Activated T-cell treated with anti-CD3 and anti-CD28 coated beads, Interleukin-2, amount 50 U/mL, for 4 hours (primary cell): ENCODE data around the gene PAK5. TPM values are rescaled to one million over a fixed set of nuclear protein-coding genes. Genes with fewer than 3 reads are reported as not detected.

Source experiments
- ATAC-seq, 2 donors: fragments of 200-7000 bp; cut with Tn5 transposase; one replicate each; pipeline ENCODE4 v1.10.0; 2021
- DNase-seq: peaks from one replicate; pipeline ENCODE4 v3.0.0-alpha.2; 2020
- H3K27me3 Mint-ChIP-seq: one replicate; pipeline ENCODE4 v1.8.0; 2021; ENCODE audit warnings: low read depth, mixed read lengths
- H3K36me3 Mint-ChIP-seq: one replicate; pipeline ENCODE4 v1.8.0; 2022; ENCODE audit warnings: mixed read lengths; ENCODE audit not compliant: insufficient read depth
- H3K4me1 Mint-ChIP-seq: one replicate; pipeline ENCODE4 v1.8.0; 2021; ENCODE audit warnings: low read depth, mixed read lengths
- H3K4me3 Mint-ChIP-seq: one replicate; pipeline ENCODE4 v1.8.0; 2021; ENCODE audit warnings: mild to moderate bottlenecking, moderate library complexity, mixed read lengths
- H3K9me3 Mint-ChIP-seq: one replicate; pipeline ENCODE4 v1.8.0; 2021; ENCODE audit warnings: mixed read lengths
- total RNA-seq, 3 donors: library from RNA; stranded (reverse); gene quantifications; one replicate each; pipeline ENCODE4 v1.2.1, GENCODE V29; 2021

Gene PAK5
- total RNA-seq, 3 donors from 2014 or later, result not detected

DNA sequence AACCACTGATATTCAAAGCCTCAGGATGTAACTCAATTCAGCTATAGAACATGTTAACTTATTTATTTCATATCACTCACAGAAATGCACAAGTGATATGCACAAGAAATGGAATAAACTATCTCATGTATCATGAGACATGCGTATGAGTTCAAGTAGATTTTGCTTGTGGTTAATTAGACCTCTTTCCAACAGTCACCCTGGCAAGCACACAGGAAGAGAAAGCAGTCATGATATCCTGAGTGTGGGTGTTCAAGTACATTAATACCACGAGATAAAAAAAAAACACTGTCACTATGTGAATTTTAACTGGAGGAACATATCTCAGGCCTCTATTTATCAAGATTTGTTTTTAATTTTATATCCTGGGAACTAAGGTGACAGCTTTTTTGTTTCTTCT, 260.3 kb downstream of the PAK5 start:
- Mint-ChIP-seq H3K36me3 (no peaks in the 10 kb centered on the region), H3K4me1 (no peaks in the 10 kb centered on the region), H3K9me3 (no peaks in the 10 kb centered on the region), H3K4me3 (no peak overlapping the region), H3K27me3 (no peaks in the 10 kb centered on the region)
- no peak for ATAC-seq
- DNase-seq, result no peak

- Mint-ChIP-seq H3K4me1 (no peaks in the 10 kb centered on the region), H3K27me3 (no peaks in the 10 kb centered on the region), H3K4me3 (no peak overlapping the region), H3K36me3 (no peaks in the 10 kb centered on the region), H3K9me3 (no peaks in the 10 kb centered on the region)
- DNase-seq (no peak), ATAC-seq (no peak)
These were observed 261.5 kb downstream of the PAK5 start for GRCh38 chr20:9577397-9577796.

GRCh38 chr20:9576695-9577094, 262.2 kb downstream of the PAK5 start:
- H3K4me3 Mint-ChIP-seq, result no peak overlapping the region
- no peaks in the 10 kb centered on the region for H3K36me3 Mint-ChIP-seq
- H3K9me3 Mint-ChIP-seq, result no peaks in the 10 kb centered on the region
- DNase-seq (no peak), ATAC-seq (no peak)
- H3K4me1 Mint-ChIP-seq, result no peaks in the 10 kb centered on the region
- H3K27me3 Mint-ChIP-seq, result no peaks in the 10 kb centered on the region

- ATAC-seq, result no peak
- Mint-ChIP-seq H3K9me3 (no peaks in the 10 kb centered on the region), H3K36me3 (no peaks in the 10 kb centered on the region), H3K4me3 (no peak overlapping the region), H3K4me1 (no peaks in the 10 kb centered on the region), H3K27me3 (no peaks in the 10 kb centered on the region)
- DNase-seq, result no peak
These were observed 263.0 kb downstream of the PAK5 start for GRCh38 chr20:9575836-9576235.

GRCh38 chr20:9574776-9575175, 264.1 kb downstream of the PAK5 start:
- Mint-ChIP-seq H3K36me3 (no peaks in the 10 kb centered on the region), H3K9me3 (no peaks in the 10 kb centered on the region), H3K4me3 (no peak overlapping the region), H3K4me1 (no peaks in the 10 kb centered on the region), H3K27me3 (no peaks in the 10 kb centered on the region)
- DNase-seq (no peak), ATAC-seq (no peak)

- DNase-seq (no peak), ATAC-seq (no peak)
- H3K9me3 Mint-ChIP-seq, result no peaks in the 10 kb centered on the region
- no peaks in the 10 kb centered on the region for H3K27me3 Mint-ChIP-seq
- H3K4me1 Mint-ChIP-seq, result no peaks in the 10 kb centered on the region
- H3K36me3 Mint-ChIP-seq, result no peaks in the 10 kb centered on the region
- H3K4me3 Mint-ChIP-seq, result no peak overlapping the region
These were observed 264.7 kb downstream of the PAK5 start for GRCh38 chr20:9574181-9574580.

- Mint-ChIP-seq H3K4me3 (no peak overlapping the region), H3K9me3 (no peaks in the 10 kb centered on the region), H3K27me3 (no peaks in the 10 kb centered on the region)
These were observed 265.3 kb downstream of the PAK5 start for GRCh38 chr20:9573335-9574151.

GRCh38 chr20:9572670-9573069, 266.2 kb downstream of the PAK5 start:
- ATAC-seq (no peak), DNase-seq (no peak)
- H3K36me3 Mint-ChIP-seq, result no peaks in the 10 kb centered on the region
- no peaks in the 10 kb centered on the region for H3K9me3 Mint-ChIP-seq
- H3K4me1 Mint-ChIP-seq, result no peaks in the 10 kb centered on the region
- H3K4me3 Mint-ChIP-seq, result no peak overlapping the region
- H3K27me3 Mint-ChIP-seq, result no peaks in the 10 kb centered on the region

More at GRCh38 chr20:9573335-9574151, 265.3 kb downstream of the PAK5 start:
- no peak for DNase-seq
- Mint-ChIP-seq H3K4me1 (no peaks in the 10 kb centered on the region), H3K36me3 (no peaks in the 10 kb centered on the region)
- no peak for ATAC-seq

- H3K27me3 Mint-ChIP-seq, result no peaks in the 10 kb centered on the region
- no peaks in the 10 kb centered on the region for H3K36me3 Mint-ChIP-seq
- H3K4me1 Mint-ChIP-seq, result no peaks in the 10 kb centered on the region
- DNase-seq, result no peak
- H3K4me3 Mint-ChIP-seq, result no peak overlapping the region
- ATAC-seq, result no peak
- H3K9me3 Mint-ChIP-seq, result no peaks in the 10 kb centered on the region
These were observed 267.1 kb downstream of the PAK5 start for GRCh38 chr20:9571783-9572182.

DNA sequence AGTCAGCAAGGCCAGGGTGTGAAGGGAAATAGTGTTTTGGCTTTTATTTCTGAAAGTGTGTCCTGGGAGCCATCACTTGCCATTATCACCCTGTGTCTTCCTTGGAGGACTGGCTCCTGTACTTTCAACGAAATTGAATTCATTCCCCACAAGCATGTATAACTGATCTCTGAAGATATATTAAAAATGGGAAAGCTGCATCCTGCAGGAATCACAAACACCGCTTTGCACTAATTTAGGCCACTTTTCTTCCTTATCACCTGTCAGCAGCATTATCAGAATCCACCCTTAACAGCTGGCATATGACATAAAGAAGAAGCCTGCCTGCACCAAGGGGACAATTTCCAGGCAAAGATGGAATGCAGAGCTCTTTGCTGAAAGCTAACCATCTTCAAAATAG, 268.3 kb downstream of the PAK5 start:
- Mint-ChIP-seq H3K4me3 (no peak overlapping the region), H3K27me3 (no peaks in the 10 kb centered on the region), H3K36me3 (no peaks in the 10 kb centered on the region), H3K4me1 (no peaks in the 10 kb centered on the region), H3K9me3 (no peaks in the 10 kb centered on the region)
- DNase-seq, result no peak
- ATAC-seq, result no peak

- H3K9me3 Mint-ChIP-seq, result no peaks in the 10 kb centered on the region
- no peaks in the 10 kb centered on the region for H3K27me3 Mint-ChIP-seq
- H3K36me3 Mint-ChIP-seq, result no peaks in the 10 kb centered on the region
- ATAC-seq, result no peak
- H3K4me1 Mint-ChIP-seq, result no peaks in the 10 kb centered on the region
- H3K4me3 Mint-ChIP-seq, result no peak overlapping the region
- no peak for DNase-seq
These were observed 271.9 kb downstream of the PAK5 start for GRCh38 chr20:9566977-9567376.

DNA sequence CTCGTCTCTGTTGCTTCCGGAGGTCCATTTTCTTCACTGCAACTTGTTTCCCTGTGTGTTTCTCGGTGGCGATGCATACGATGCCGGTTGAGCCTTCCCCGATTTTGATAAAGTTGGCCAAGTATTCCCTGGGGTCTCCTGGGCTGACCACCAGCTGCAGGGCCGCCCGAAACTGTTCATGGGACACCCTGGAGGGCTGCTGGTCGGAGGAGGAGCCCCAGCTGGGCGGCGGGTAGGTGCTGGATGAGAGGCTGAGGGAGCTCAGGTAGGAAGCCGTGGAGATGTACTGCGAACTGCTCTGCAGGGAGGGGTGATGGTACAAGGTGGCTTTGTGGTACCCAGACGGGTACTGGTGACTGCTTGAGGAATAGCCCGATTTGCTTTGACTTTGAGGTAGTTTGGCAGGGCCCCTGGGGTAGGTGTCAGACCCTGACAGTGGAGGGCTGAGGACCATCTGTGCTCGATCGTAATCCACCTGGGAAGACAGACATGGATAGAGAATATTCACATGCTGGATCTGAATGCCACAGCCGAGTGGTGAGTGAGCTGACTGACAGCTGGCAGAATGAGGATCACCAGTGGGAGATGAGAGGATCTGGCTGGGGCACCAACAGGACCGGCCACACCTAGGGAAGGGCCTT, 272.8 kb downstream of the PAK5 start:
- H3K27me3 Mint-ChIP-seq, result no peaks in the 10 kb centered on the region
- H3K4me1 Mint-ChIP-seq, result no peaks in the 10 kb centered on the region
- H3K4me3 Mint-ChIP-seq, result no peak overlapping the region
- no peaks in the 10 kb centered on the region for H3K36me3 Mint-ChIP-seq
- DNase-seq, result no peak
- ATAC-seq, result no peak
- H3K9me3 Mint-ChIP-seq, result no peaks in the 10 kb centered on the region

DNA sequence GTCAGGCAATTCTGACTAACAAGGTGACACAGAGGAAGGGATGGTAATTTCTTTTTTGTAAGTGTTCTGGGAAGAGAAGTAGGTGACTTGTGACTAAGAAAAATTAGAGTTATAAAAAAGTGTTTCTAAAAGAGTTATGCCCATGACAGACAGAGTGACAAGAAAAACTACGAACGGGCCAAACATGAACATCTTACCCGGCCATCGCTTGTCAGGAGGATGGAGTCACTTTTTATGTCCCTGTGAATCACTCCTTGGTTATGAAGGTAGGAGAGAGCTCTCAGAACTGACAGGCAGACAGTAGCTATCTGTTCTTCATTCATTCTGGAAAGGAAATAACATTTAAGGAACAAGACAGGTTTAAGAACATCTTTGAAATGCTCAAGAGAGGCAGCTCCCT, 281.5 kb downstream of the PAK5 start:
- Mint-ChIP-seq H3K36me3 (no peaks in the 10 kb centered on the region), H3K27me3 (no peaks in the 10 kb centered on the region), H3K4me3 (no peak overlapping the region), H3K9me3 (no peaks in the 10 kb centered on the region), H3K4me1 (no peaks in the 10 kb centered on the region)
- no peak for ATAC-seq
- DNase-seq, result no peak

- Mint-ChIP-seq H3K36me3 (no peaks in the 10 kb centered on the region), H3K9me3 (no peaks in the 10 kb centered on the region), H3K4me3 (no peak overlapping the region), H3K27me3 (no peaks in the 10 kb centered on the region), H3K4me1 (no peaks in the 10 kb centered on the region)
- DNase-seq, result no peak
- no peak for ATAC-seq
These were observed 283.1 kb downstream of the PAK5 start for GRCh38 chr20:9555781-9556180.

DNA sequence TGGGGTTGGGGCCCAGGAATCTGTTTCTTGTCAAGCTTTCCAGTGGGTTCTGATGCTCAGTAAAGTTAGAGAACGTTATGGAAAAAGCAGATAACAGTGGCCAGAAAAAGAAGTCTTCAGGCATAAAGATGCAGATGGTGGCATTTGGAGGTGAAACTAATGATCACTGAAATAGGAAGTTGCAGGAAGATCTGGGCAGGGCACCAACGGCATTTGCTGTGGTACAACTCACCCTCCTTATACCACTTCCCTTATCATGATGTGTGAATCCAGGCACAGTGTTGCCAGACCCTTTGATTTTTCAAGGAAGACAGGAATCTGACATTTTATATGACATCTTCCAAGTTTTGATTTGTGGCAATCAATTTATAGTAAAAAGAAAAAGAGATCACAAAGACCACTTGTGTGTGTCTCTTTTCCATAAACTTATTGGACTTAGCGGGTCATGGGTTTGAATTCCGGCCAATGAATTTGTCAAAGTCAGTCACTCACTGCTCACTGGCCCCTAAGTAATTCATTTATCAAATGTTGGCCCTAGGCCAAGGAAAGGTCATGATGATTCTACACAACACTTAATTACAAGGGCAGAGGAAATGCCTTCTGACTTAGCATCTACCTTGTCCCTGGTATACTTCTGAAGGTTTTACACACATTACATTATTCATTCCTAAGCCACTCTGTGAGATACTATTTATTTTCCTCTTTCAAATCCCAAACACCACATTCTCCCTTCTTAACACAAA, 286.9 kb downstream of the PAK5 start:
- Mint-ChIP-seq H3K4me1 (no peaks in the 10 kb centered on the region), H3K4me3 (no peak overlapping the region)

More for the DNA sequence above, 286.9 kb downstream of the PAK5 start:
- no peaks in the 10 kb centered on the region for H3K9me3 Mint-ChIP-seq
- no peaks in the 10 kb centered on the region for H3K27me3 Mint-ChIP-seq
- DNase-seq (no peak), ATAC-seq (no peak)
- H3K36me3 Mint-ChIP-seq, result no peaks in the 10 kb centered on the region
